Smooth muscle cell (in vitro differentiated cells): ENCODE results near the gene ZNF429. TPM values are rescaled to one million over a fixed set of nuclear protein-coding genes. Genes with fewer than 3 reads are reported as not detected.

ENCODE experiments used
- DNase-seq: peaks from one replicate; lab custom pipeline; 2025; ENCODE audit not compliant: unreplicated experiment; lab: John Stamatoyannopoulos, UW
- H2AFZ ChIP-seq: fragments of 200-600 bp; sonication (generic); 2 replicates; pipeline ENCODE4 v1.6.0; 2016; ENCODE audit warnings: antibody characterized with exemption, low read depth, mild to moderate bottlenecking
- H3F3A ChIP-seq: fragments of 200-600 bp; sonication (generic); 2 replicates; pipeline ENCODE4 v1.6.0; 2017; ENCODE audit warnings: antibody characterized with exemption, low read depth
- H3K27ac ChIP-seq: fragments of 200-600 bp; sonication (generic); 2 replicates; pipeline ENCODE4 v1.5.1; 2016; ENCODE audit warnings: low read depth, mild to moderate bottlenecking
- H3K27me3 ChIP-seq: fragments of 200-600 bp; sonication (generic); 2 replicates; pipeline ENCODE4 v1.6.1; 2016; ENCODE audit warnings: low read depth, mild to moderate bottlenecking
- H3K36me3 ChIP-seq: fragments of 200-600 bp; sonication (generic); 2 replicates; pipeline ENCODE4 v1.5.1; 2016; ENCODE audit warnings: low read depth
- H3K4me1 ChIP-seq: fragments of 200-600 bp; sonication (generic); 2 replicates; pipeline ENCODE4 v1.5.1; 2016; ENCODE audit warnings: low read depth
- H3K4me2 ChIP-seq: fragments of 200-600 bp; sonication (generic); 2 replicates; pipeline ENCODE4 v1.6.0; 2016; ENCODE audit warnings: mild to moderate bottlenecking
- H3K4me3 ChIP-seq: fragments of 200-600 bp; sonication (generic); 2 replicates; pipeline ENCODE4 v1.5.1; 2016; ENCODE audit warnings: mild to moderate bottlenecking
- H3K79me2 ChIP-seq: fragments of 200-600 bp; sonication (generic); 2 replicates; pipeline ENCODE4 v1.6.0; 2016; ENCODE audit warnings: low read depth, mild to moderate bottlenecking
- H3K9ac ChIP-seq: fragments of 200-600 bp; sonication (generic); 2 replicates; pipeline ENCODE4 v1.6.0; 2016; ENCODE audit warnings: low read depth
- H3K9me3 ChIP-seq: fragments of 200-600 bp; sonication (generic); replicated peaks from 2 replicates; pipeline ENCODE4 v1.5.1; 2016; ENCODE audit warnings: low read depth
- H4K20me1 ChIP-seq: fragments of 200-600 bp; sonication (generic); 2 replicates; pipeline ENCODE4 v1.6.0; 2016; ENCODE audit warnings: low read depth
- WGBS: methylation state at CpG from one replicate; pipeline ENCODE4 v1.1.7; 2016; ENCODE audit warnings: low lambda C conversion rate; 5-methylcytosine and 5-hydroxymethylcytosine counted together
- polyA plus RNA-seq: library from polyadenylated mRNA; unstranded; fragments of >200 nt; fragmentation: Nextera tagmentation; extraction: Ambion mirVana; gene quantifications from 2 replicates; pipeline ENCODE4 v1.2.1, GENCODE V29; 2016
- total RNA-seq: library from RNA; depleted of rRNA; stranded (reverse); fragments of >200 nt; gene quantifications from 2 replicates; pipeline ENCODE4 v1.2.3, GENCODE V29; 2014
- TF ChIP-seq, protein P1 (sequence below): fragments of 200-600 bp; sonication (generic); IDR thresholded peaks from 2 replicates; pipeline ENCODE4 v1.5.1; 2017; ENCODE audit warnings: borderline replicate concordance, mild to moderate bottlenecking, antibody characterized with exemption; ENCODE audit not compliant: insufficient read depth, poor library complexity, severe bottlenecking

The ZNF429 gene
- 7.8 and 9.8 TPM in 2 replicates for total RNA-seq
- 9.2 and 10.4 TPM in 2 replicates for polyA plus RNA-seq

DNA sequence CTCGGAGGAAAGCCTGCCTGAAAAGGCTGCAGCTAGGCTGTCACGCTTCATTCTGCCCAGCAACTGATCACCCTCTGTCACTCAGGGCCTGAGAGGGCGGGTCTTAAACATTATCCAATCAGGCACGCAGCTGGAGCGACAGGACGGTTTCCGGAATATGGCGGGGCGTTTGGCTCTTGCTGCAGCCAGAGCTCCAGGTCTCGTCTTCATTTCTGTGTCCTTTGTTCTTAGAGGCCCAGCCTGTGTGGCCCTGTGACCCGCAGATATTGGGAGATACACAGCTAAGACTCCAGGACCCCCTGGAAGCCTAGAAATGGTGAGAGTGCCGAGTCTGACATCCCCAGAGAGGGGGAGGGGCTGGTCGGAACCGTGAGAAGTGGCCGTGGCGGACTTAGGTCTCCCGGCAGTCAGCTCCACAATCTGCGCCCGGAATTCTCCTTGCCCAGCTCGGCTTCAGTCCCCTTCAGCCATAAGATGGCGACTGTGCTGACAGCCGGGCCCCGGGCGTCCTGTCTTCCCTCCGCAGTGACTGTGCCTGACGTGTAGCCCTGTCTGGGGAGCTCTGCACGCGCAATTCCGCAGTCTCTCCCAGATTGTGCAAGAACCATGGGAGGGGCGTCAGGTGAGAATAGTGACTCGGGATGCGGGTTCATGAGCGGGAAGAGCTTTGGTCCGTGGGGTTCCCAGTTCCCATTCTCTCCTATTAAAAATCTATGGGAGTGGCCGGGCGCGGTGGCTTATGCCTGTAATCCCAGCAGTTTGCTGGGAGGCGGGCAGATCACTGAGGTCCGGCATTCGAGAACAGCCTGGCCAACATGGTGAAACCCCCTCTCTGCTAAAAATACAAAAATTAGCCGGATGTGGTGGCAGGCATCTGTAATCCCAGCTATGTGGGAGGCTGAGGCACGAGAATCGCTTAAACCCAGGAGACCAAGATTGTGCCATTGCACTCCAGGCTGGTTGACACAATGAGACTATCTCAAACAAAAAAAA is at the start of gene ZNF429:
Gene ZNF429, plus strand, starts transcription at position 144 of the 993 bp plus-strand sequence. Its CDS starts 170 bp downstream, at position 314.
- peak; percentile 66 for DNase-seq
- H3K9ac ChIP-seq = peak within 1 kb of the TSS; percentile 95
- under 1% methylated on average over 42 of the region's 43 CpGs for WGBS
- H3F3A ChIP-seq = no peaks in the 10 kb centered on the region
- no peaks in the 10 kb centered on the region for H3K9me3 ChIP-seq
- peaks cover 36% of the 10 kb centered on the region for H3K79me2 ChIP-seq
- H3K4me3 ChIP-seq = peak within 1 kb of the TSS; percentile 85
- no peaks in the 10 kb centered on the region for H3K36me3 ChIP-seq
- H4K20me1 ChIP-seq = no peaks in the 10 kb centered on the region
- peak within 1 kb of the TSS; percentile 91 for H3K27ac ChIP-seq
- no peaks in the 10 kb centered on the region for H3K27me3 ChIP-seq
- H2AFZ ChIP-seq = peak within 1 kb of the TSS; percentile 73
- peak within 1 kb of the TSS; percentile 87 for H3K4me2 ChIP-seq
- TF ChIP-seq, protein P1, sequence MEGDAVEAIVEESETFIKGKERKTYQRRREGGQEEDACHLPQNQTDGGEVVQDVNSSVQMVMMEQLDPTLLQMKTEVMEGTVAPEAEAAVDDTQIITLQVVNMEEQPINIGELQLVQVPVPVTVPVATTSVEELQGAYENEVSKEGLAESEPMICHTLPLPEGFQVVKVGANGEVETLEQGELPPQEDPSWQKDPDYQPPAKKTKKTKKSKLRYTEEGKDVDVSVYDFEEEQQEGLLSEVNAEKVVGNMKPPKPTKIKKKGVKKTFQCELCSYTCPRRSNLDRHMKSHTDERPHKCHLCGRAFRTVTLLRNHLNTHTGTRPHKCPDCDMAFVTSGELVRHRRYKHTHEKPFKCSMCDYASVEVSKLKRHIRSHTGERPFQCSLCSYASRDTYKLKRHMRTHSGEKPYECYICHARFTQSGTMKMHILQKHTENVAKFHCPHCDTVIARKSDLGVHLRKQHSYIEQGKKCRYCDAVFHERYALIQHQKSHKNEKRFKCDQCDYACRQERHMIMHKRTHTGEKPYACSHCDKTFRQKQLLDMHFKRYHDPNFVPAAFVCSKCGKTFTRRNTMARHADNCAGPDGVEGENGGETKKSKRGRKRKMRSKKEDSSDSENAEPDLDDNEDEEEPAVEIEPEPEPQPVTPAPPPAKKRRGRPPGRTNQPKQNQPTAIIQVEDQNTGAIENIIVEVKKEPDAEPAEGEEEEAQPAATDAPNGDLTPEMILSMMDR = no peak
- peaks cover 8% of the 10 kb centered on the region for H3K4me1 ChIP-seq

DNA sequence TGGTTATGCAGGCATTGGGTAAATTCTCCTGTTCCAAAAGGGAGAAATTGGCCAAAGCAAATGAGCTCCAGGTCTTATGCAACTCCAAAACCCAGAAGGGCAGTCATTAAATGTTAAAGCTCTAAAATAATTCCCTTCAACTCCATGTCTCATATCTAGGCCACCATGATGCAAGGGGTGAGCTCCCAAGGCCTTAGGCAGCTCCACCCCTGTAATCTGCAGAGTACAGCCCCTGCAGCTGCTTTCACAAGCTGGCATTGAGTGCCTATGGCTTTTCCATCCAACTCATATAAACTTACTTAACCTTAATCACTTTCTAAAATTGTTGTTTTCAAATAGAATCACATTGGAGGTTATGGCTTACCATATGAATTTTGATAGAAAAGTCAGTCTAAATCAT is 44.7 kb upstream of the ZNF429 start:
- Histone ChIP-seq H4K20me1 (no peaks in the 10 kb centered on the region), H3K27ac (no peak overlapping the region), H3K4me3 (no peak overlapping the region), H3K79me2 (no peaks in the 10 kb centered on the region), H3K36me3 (peaks cover 9% of the 10 kb centered on the region), H2AFZ (no peak overlapping the region), H3K27me3 (no peaks in the 10 kb centered on the region), H3K9me3 (no peaks in the 10 kb centered on the region), H3F3A (no peaks in the 10 kb centered on the region), H3K4me1 (no peaks in the 10 kb centered on the region), H3K4me2 (no peak overlapping the region), H3K9ac (no peak overlapping the region)
- TF ChIP-seq, protein P1 = no peak
- DNase-seq = no peak

DNA sequence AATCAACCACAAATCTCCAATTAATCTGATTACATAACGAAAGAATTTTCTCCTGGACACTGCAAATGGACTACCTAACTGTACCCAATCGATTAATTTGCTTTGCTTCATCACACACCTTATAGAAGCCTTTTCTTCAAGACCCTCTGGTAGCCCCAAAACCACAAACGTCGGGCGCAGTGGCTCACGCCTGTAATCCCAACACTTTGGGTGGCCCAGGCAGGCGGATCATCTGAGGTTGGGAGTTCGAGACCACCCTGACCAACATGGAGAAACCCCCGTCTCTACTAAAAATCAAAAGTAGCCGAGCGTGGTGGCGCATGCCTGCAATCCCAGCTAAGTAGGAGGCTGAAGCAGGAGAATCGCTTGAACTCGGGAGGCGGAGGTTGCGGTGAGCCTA is 42.9 kb upstream of the ZNF429 start:
- Histone ChIP-seq H4K20me1 (no peaks in the 10 kb centered on the region), H3K9ac (no peak overlapping the region), H3K79me2 (no peaks in the 10 kb centered on the region), H3K4me3 (peak overlapping the region; percentile 74), H3K36me3 (no peaks in the 10 kb centered on the region), H2AFZ (no peak overlapping the region), H3K9me3 (no peaks in the 10 kb centered on the region), H3K27ac (no peak overlapping the region), H3F3A (no peaks in the 10 kb centered on the region), H3K4me2 (peak overlapping the region; percentile 91), H3K4me1 (no peaks in the 10 kb centered on the region), H3K27me3 (no peaks in the 10 kb centered on the region)
- DNase-seq = no peak
- TF ChIP-seq, protein P1 = no peak
- WGBS = 93% methylated on average over 16 of the region's 16 CpGs
